Activated CD4-positive, alpha-beta T cell treated with anti-CD3 and anti-CD28 coated beads, Interleukin-2, amount 50 U/mL, for 4 hours (primary cell): Measurements from ENCODE around the gene ATXN1.

Experiments
- DNase-seq, 2 experiments: peaks; one replicate each; pipeline ENCODE4 v3.0.0-alpha.2; 2020

The ATXN1 gene

DNA sequence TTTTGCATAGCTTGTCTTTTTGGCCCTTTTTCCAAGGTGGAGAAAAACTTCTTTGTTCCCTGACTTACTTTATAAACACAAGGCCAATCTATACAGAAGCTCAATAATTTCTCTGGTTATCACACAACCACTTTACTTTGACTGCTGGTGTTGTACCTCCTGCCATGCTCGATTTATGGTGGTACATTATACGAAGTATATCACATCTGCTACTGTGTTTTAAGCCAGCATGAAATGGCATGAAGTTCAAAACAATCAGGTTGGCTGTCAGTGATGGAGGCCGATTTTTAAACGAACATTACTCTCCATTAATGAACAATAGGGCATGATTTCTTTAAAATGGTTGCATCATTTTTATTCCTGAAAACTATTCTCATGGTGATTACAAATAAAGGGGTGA, 21.0 kb upstream of the ATXN1 start:
- no peak for DNase-seq

DNA sequence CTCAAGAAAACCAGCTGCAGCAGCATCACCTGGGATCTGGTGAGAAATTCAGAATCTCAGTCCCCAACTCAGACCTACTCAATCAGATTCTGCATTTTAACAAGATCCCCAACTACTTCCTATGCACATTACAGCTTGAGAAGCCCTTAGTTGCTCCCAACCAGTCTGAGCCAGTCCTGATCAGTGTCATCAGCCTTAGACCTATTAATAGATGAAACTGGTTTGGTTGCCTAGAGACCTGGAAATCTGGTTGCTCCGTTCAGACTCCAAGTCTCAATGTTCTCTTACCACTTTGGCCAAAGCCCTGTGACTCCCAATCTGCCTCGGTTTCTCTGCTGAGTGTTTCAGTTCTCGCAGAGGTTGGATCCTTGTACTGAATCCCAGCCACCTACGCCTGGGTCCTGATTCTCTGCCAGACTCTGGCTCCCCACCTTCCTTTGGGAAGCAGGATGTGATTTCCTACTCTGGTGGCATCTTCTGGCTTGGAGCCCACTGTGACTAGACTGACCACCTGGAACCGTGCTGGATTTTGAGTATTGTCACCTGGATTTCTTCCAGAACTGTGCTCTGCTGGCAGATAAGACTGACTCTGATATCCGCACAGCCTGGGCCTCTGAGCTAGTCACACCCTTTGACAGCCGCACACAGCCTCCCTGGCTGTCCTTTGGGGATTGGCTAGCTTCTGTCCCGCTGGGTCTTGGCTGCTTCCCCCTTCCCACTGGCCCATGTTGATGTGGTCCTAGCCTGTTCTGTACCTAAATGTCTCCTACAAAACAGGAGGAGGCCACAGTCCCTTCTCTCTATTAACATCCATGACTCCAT, 20.3 kb upstream of the ATXN1 start:
- DNase-seq: no peak

DNA sequence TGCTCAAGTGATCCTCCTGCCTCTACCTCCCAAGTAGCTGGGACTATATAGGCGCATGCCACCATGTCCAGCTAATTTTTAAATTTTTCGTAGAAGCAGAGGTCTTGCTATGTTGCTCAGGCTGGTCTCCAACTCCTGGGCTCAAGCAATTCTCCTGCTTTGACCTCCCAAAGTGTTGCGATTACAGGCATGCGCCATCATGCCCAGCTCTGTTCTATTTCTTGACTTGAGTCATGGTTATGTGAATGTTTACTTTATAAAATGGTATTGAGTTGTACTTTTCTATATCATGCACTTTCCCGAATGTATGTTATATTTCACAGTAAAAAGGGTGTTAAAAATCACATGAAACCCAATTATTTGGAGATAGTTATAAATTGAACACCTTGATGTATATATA, 17.3 kb upstream of the ATXN1 start:
- no peak for DNase-seq

DNA sequence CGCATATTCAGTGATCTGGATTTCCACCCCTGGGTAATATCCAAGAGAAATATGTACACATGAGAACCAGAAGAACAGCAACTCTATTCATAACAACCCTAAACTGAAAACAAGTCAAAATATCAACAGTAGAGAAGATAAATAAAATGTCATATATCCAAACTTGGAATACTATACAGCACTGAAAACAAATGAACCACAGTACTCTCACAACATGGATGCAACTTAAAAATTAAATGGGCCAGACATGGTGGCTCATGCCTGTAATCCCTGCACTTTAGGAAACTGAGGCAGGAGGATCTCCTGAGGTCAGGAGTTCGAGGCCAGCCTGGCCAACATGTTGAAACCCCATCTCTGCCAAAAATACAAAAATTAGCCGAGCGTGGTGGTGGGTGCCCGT, 16.5 kb upstream of the ATXN1 start:
- no peak for DNase-seq

DNA sequence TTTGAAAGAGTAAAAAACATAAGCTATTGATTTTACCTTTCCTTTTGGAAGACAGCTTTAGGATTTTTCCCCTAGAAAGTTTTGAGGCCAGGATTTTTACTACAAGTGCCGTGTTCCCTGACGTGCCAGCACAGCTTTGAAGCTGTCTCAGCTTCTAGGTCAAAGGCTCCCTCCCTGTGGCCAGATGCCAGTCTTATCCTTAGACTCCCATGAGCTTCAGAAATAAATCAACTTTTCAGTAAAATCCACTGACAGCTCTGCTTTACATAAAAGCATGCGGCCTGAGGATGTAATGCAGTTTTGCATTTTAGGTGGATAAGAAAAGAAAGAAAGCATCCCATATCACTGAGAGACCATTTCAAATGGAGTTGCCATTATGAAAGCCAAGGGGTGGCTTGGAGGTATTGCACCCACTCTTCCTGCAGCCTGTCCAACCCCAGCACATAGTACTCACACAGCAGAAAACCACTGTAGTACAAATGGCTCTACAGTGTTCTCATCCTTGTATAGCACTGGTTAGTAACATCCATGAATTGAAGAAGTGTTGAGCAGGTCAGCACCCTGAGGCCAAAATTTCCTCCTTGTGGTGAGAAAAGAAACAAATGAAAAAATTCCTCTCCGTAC, 15.2 kb upstream of the ATXN1 start:
- no peak for DNase-seq

DNA sequence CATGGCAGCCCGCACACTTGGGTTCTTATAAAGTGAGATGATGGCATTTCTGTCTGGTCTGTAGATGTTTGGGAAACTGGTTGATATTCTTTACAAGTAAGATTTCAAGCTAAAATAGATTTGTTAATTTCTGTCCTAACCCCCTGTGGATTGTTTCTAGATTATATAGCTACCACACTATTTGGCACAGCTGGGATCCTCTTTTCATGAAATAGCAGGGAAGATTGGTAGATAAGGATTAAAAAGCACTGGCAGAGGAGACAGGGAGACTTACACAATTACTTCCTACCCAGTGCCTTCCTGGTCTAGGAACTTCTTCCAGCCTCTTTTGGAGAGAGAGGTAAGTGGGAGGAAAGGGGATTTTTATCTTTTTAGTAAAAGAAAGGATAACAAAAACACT, 13.2 kb upstream of the ATXN1 start:
- no peak for DNase-seq

DNA sequence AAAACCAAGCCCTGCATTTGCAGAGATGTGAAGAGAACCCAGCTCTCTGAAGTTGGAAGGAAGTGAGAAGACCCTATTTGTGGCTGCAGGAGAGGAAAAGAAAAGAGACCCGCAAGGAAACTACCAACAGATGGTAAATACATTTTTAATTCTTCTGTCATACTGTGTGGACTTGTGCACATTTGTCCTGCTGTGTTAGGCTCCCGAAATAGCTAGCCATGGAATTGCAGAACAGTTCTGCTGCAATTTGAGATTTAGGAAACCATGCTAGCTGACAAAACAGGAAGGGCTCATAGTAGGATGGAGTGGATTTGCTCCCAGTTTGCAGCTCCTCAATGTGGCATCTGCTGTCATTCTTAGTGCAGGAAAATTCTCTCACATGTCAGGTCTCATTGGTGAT, 12.1 kb upstream of the ATXN1 start:
- no peak for DNase-seq

DNA sequence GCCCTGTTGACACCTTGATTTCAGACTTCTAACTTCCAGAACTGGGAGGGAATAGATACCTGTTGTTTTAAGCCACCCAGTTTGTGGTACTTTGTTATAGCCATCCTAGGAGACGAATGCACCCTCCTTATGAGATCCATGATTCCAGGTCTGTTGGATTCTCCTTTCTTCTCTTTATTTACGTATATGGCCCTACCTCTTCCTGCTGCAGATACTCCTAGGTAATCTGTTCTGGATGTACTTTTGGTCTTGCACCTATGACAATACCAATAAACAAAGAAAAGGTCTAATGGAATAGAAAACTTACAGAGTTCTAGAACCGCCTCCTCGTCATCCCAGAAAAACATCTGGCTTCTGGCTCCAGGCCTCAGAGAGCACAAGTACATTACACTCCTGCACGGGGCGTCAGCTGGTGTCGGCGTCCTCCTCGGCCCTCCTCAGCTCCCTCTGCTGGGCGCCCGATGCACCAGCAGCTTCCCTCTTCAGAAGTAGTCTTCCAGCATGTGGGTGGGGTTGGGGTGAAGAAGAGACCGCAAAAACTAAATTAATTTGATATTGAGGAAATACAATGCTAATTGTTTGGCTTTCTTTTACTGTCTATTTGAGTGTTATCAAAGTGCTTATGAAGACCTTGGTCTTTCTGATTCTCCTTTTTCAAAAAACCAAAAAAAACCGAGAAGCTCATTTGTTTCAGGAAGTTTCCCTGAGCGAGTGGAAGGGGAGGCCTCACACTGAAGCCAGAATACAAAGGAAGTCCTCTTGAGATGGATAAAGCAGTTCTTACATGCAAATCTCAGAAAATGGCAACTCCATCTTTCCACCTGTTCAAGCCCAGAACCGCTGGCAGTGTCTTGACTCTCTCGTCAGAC, 9.7 kb upstream of the ATXN1 start:
- peak; percentile 72 to 74 for DNase-seq

DNA sequence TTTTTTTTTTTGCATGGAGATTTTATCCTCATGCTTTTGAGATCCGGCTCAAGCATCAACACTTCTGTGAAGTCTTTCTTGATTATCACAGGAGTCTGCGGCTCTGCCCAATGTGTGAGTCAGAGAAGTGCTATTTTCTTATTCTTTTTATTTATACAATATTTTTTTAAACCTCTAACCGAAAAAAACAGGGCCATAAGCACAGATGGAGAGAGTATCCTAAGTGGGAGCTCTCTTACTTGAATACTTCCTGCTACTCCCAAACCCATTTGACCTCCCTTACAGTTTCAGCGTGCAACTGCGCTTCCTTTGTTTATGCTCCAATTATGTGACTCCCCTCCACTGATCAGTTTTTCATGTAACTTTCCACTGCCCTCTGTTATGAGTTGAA, 8.7 kb upstream of the ATXN1 start:
- no peak for DNase-seq

DNA sequence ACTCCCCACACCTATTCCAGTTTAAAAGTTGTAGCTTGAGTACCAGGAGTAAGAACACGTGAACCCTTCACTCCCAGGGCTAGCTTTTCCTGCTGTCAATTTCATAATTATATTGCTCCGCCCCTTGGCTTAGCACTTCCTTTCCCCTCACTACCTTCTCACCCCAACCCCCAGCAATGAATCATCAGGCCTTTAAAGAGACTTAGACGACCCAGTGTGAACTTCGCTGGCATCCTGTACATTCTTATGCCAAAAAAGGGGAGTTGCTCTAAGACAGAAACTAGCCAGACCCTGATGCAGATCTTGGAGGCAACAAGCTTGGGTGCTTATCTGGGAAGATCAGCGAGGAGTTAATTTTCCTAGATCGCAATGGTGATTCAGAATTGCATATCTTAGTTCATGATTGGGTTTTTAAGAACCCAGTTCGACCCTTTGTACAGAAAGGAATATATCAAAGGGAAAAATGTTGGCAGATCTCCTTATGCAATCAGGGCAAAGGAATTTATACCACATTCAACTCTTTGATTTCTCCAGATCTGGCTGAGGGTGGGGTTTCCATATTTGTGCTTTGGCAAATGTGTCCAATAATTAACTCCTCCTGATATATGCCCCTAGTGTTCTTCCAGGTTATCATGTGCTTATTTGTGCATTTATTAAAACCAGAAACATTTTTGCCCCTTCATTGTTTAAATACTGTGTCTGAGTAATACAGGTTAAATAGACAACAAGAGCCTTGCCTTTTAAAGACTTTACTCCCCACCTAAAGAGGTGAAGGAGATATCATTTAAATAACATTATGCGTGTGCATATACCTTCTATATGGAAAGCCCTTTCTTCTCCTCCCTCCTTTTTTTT, 8.1 kb upstream of the ATXN1 start:
- DNase-seq: peak; percentile 60 to 66

DNA sequence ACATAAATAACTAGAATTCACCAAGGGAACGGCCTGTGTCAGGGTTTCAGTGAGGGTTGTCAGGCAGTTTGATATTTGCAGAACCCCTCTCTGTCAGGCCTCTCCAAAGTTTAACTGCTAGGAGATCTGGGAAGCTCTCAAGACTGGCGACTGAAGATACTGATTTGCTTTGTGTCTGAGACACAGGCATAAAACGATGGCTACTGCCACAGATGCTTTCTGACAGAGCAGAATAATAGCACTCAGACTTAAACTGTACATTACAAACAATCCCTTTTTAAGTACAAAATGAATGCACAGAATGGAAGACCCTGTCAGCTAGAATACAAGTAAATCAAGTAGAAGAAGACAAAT, 7.2 kb upstream of the ATXN1 start:
- DNase-seq: no peak

DNA sequence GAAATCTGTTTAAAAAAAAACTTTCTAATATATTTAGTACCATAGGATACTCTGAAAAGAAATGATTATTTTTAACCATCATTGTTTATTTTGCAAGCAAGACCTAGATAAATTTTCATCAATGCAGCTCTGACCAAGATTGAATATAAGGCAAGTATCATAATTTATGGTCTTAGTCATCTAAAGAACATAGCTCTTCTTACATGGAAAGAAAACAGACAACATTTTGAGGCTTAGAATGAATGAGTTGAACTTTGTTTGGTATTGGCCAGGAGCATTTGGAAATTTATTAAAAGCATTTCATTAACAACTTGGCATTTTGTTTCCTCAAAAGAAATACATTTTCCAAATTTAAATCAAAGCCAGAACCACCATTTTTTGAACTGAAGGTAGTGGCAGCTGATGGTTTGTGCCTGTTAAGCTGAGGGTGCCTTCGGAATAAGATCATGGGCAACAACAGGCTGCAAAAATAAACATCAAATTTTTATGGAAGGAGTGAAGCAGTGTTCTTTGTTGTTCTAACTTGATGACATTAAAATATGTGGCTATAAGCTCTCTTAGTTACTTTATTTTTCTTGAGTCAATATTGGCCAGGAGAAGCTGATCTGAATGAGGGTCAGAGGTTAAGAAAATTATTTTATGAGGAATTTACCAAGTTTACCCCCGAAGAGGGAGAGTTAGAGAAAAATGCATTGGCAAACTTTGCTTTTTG, 6.7 kb upstream of the ATXN1 start:
- no peak for DNase-seq

DNA sequence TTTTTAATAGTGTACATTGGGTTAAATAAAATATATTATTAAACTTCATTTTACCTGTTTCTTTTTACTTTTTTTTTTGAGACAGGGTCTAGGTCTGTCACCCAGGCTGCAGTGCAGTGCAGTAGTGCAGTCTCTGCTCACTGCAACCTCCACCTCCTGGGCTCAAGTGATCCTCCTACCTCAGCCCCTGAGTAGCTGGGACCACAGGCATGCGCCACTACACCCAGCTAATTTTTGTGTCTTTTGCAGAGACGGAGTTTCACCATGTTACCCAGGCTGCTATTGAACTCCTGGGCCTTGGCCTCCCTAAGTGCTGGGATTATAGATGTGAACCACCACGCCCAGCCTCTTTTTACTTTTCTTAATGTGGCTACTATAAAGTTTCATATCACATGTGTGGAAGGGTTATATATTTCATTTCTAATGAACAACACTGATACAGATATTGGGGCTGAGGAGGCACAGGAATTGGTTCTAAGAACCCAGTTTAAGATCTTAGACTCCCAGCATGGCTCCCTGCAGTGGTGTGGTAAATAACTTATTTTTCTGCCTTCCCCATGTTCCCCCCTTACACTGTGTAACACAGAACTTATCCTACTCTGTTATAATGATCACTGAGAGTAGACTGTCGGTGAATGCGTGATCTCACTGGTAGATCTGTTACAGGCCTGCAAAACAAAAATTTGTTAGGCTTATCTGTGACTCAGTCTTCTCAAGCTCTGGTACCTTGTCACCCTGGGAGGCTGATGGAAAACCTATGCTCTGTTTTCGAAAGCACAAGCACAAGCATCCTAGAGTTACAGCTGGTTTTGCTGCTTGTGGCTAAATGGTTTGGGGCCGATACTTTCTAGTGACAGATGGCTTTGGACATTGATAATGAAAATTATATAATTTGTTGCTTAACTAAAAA, 5.8 kb upstream of the ATXN1 start:
- no peak for DNase-seq

DNA sequence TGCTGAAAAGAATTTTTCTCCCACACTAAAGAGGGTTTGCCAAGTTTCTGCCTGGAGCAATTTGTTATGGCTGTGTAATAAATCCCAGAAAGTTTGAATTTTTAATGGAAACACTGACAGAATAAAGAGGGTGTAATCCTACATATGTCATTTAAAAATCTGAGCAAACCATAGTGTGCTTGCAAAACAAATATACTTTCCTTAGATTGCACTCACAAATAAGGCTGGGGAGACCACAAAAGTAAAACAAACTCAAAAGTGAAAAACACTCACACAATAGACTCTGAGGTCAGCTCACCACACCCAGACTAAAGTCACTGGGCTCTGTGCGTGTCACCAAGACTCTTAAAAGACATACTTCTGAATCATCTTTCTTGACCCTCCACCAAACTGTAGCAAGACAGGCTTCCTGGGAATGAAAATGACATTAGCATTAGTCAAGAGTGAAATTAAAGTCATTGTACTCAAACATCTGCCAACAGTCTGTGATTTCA, 4.8 kb upstream of the ATXN1 start:
- peak in 1 of 2 experiments; percentile 9 for DNase-seq

DNA sequence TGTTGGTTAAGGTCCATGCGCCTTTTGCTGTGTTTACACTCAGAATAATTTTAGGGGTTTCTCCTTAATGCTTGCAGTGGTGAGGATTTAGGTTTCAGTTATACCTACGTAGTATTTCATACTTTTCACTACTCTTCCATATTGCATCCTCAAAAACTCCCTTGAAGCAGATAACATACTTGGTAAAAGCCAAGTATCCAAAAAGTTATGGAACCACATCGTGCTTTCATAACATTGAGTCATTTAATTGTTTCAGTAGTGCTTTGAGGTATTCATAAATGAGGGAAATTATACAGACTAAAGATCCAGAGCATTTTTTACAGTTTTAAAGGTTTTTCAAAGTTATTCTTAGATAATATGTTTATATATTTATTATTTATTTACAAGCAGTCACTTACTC, 4.0 kb upstream of the ATXN1 start:
- DNase-seq: no peak

DNA sequence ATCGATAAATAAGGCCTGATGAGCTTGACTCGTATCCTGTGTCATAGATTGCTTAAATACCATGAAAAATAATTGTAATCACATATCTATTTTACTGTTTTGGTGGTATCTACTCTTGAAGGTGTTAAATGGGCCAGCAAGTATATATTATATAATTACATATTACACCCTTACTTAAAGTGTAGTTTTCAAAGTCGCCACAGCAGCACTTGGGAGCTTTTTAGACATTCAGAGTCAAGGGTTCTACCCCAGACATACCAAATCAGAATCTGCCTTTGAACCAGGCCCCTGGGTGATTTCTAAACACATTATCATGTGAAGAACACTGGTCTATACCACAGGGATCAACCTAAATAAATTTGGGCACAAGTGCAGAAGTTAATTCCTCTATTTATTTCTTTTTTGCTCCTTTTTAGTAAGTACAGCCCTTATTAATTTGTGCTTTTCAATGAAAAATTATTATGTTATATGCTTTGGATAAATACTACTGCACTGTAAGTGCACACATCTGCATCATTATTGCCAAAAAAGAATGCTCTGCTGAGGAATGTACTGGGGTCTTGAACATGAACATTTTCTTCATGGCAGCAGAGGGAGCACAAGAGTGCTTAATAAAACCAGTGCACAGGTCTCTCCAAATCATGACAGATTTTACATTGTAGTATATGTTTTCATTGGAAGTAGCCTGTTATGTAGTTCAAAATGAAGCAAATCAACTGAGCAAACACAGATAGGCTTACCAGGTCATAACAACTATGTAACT, 3.1 kb upstream of the ATXN1 start:
- no peak for DNase-seq

DNA sequence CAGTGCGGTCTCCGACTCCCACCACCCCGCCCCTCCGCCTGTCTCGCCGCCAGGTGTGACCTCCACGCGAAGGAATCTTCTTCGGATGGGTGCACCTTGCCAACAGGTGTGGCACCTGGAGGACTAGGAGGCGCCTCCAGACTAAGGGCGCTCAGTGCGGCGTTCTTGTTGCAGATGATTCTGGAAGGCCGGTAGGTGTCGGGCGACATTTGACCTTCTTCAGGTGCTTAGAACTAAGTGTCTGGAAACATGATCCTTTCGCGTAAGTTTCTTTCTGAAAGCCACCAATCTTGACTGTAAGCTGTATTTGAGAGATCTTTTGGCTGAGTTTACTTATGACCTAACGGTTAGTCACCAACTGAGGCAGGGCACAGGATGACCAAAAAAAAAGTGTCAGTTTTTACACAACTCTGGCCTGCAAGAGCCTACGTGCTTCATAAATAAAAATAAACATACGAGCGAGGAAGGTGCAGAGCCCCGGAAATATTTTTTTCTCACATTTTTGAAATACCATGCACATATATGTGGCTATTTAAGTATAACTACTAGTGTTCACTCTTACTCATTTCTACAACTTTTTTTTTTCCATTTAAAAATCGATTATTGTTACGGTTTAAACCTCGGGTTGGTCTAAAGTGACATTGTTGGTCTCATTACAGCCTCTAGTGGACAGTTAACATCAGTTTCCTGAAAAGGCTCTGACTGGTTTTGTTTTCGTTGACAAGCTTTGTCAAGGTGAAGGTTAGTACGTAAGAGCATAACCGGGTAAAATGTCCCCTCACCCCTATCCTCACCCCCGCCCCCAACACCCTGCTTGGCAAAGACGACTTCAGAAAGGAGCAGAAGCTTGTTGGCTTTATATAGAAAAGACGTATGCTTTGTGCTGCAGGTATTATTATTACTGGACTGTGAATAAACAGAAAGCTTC, 1.6 kb upstream of the ATXN1 start:
- DNase-seq: peak; percentile 49 to 52

DNA sequence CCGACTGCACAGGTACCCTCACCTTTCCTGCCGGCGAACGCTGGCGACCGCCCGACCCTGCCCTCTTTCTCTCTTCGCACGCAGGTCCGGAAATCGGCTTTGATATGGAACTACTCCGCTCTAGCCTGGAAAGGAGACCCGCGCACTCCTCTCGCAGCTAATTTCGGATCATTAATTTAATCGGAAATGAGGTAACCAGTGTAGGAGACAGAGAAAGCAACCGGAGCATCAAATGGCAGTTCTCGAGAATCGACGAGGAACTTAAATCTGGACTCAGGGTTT, 949 bp upstream of the ATXN1 start:
- DNase-seq: peak in 1 of 2 experiments; percentile 35
